ACC112 (cell line): ENCODE measurements around the gene CAMKK2.
"Not testable (repeated sequence)": the region's sequence is repeated elsewhere in the genome, so short reads cannot be mapped to it uniquely, and the experiment has no call there.

Experiments used
- H2AFZ ChIP-seq: fragments of 200-600 bp; sonication (generic); one replicate; pipeline ENCODE4 v1.6.0; 2017; ENCODE audit warnings: antibody characterized with exemption, low read length; ENCODE audit not compliant: unreplicated experiment
- H3K27ac ChIP-seq: fragments of 200-600 bp; sonication (generic); 2 replicates; pipeline ENCODE4 v1.5.1; 2014; ENCODE audit warnings: low read depth, mild to moderate bottlenecking, antibody characterized with exemption, low read length, moderate library complexity
- H3K27me3 ChIP-seq: fragments of 200-600 bp; sonication (generic); 2 replicates; pipeline ENCODE4 v1.6.1; 2014; ENCODE audit warnings: mild to moderate bottlenecking, antibody characterized with exemption, low read length, moderate library complexity, mixed read lengths; ENCODE audit not compliant: insufficient read depth
- H3K36me3 ChIP-seq: fragments of 200-600 bp; sonication (generic); 2 replicates; pipeline ENCODE4 v1.6.1; 2016; ENCODE audit warnings: mild to moderate bottlenecking, antibody characterized with exemption, low read length, moderate library complexity, mixed read lengths; ENCODE audit not compliant: insufficient read depth
- H3K4me1 ChIP-seq: fragments of 200-600 bp; sonication (generic); one replicate; pipeline ENCODE4 v1.6.1; 2016; ENCODE audit warnings: low read length, mixed read lengths; ENCODE audit not compliant: insufficient read depth, unreplicated experiment, control insufficient read depth
- H3K4me3 ChIP-seq: fragments of 200-600 bp; sonication (generic); 2 replicates; pipeline ENCODE4 v1.5.1; 2014; ENCODE audit warnings: mild to moderate bottlenecking, low read depth, low read length
- H3K79me2 ChIP-seq: fragments of 200-600 bp; sonication (generic); one replicate; pipeline ENCODE4 v1.6.0; 2016; ENCODE audit warnings: low read length; ENCODE audit not compliant: control insufficient read depth, unreplicated experiment, insufficient read depth

Gene CAMKK2

DNA sequence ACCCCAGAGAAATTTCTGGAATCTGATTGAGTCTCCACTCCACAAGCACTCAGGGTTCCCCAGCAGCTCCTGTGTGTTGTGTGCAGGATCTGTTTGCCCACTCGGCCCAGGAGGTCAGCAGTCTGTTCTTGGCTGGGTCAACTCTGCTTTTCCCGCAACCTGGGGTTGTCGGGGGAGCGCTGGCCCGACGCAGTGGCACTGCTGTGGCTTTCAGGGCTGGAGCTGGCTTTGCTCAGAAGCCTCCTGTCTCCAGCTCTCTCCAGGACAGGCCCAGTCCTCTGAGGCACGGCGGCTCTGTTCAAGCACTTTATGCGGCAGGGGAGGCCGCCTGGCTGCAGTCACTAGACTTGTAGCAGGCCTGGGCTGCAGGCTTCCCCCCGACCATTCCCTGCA, 62.9 kb downstream of the CAMKK2 start:
- no peak overlapping the region for H3K27ac ChIP-seq
- no peaks in the 10 kb centered on the region for H3K4me1 ChIP-seq
- H2AFZ ChIP-seq = no peak overlapping the region
- no peaks in the 10 kb centered on the region for H3K27me3 ChIP-seq
- no peaks in the 10 kb centered on the region for H3K36me3 ChIP-seq
- H3K4me3 ChIP-seq = no peak overlapping the region
- no peaks in the 10 kb centered on the region for H3K79me2 ChIP-seq

DNA sequence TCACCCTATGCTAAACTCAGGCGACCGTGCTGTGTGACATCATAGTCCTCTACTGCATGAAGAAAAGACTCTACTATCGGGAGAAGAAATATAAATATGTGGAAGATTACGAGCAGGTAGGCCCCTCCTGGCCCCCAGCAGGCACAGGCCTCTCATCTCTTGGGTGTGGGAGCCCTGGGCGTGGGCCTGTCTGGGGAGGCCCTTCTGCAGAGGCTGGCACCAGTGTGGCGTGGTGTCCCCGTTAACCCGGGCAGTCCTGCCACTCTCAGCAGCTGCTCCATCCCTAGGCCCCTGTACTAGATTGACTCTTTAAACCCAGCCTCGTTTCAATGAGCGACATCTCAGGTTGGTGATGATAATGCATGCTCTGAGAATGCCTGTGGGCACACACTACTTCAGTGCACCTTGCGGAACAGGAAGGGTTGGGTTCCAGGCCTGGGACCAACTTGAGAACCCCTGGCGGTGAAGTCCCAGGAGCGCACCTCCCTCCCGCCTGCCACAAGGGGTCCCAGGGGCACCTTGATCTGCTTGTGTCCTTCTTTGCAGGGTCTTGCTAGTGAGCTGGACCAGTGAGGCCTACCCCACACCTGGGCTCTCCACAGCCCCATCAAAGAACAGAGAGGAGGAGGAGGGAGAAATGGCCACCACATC, 63.4 kb downstream of the CAMKK2 start:
- Histone ChIP-seq H3K27ac (no peak overlapping the region), H3K27me3 (no peaks in the 10 kb centered on the region), H3K4me1 (no peaks in the 10 kb centered on the region), H2AFZ (no peak overlapping the region), H3K79me2 (no peaks in the 10 kb centered on the region), H3K4me3 (no peak overlapping the region), H3K36me3 (no peaks in the 10 kb centered on the region)

DNA sequence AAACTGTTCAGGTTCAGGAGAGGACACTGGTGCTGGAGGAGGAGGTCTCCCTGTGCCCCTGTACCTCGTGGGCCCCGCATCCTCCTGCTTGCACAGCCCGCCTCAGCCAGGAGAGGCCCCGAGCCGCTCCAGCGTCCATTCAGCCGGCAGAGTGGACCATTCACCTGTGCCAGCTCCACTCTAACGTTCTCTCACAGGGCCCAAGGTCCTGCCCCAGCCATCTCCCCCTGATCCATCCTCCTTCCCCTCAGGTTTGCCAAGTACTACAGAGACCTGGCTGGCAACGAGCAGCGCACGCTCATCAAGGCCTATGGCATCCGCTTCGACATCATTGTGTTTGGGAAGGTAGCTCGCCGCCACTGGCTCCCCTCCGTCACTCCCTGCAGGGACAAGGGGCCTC, 64.3 kb downstream of the CAMKK2 start:
- H3K36me3 ChIP-seq = no peaks in the 10 kb centered on the region
- H3K79me2 ChIP-seq = no peaks in the 10 kb centered on the region
- no peak overlapping the region for H2AFZ ChIP-seq
- H3K4me1 ChIP-seq = no peaks in the 10 kb centered on the region
- no peaks in the 10 kb centered on the region for H3K27me3 ChIP-seq
- no peak overlapping the region for H3K27ac ChIP-seq
- H3K4me3 ChIP-seq = no peak overlapping the region

DNA sequence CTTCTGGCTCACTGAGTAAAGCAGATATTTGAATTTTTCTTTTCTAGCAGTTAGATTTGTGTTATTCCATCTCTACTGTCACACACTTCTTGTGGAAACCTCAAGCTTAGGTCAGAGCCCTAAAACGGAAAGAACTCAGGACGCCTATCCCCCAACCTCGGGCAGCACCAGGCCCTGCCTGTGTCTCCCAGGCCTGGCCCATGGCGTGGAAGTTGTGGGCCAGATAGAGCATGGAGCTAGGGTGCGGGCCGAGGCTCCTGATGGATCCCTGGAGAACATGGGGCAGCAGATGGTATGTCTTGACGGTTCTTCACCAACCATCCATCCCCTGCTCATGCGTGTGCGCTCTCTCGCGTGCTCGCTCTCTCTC, 66.0 kb downstream of the CAMKK2 start:
- Histone ChIP-seq H3K4me3 (no peak overlapping the region), H3K27me3 (no peaks in the 10 kb centered on the region), H3K79me2 (no peaks in the 10 kb centered on the region), H3K4me1 (no peaks in the 10 kb centered on the region), H3K36me3 (no peaks in the 10 kb centered on the region), H3K27ac (no peak overlapping the region), H2AFZ (no peak overlapping the region)

GRCh38 chr12:121229826-121230537, 66.5 kb downstream of the CAMKK2 start:
- H3K36me3 ChIP-seq, H3K27me3 ChIP-seq, H2AFZ ChIP-seq, H3K4me3 ChIP-seq, H3K4me1 ChIP-seq, H3K79me2 ChIP-seq, H3K27ac ChIP-seq: not testable (repeated sequence)

- Histone ChIP-seq H3K4me1 (no peaks in the 10 kb centered on the region), H3K36me3 (no peaks in the 10 kb centered on the region)
These were observed 67.4 kb downstream of the CAMKK2 start for GRCh38 chr12:121228919-121229665.

DNA sequence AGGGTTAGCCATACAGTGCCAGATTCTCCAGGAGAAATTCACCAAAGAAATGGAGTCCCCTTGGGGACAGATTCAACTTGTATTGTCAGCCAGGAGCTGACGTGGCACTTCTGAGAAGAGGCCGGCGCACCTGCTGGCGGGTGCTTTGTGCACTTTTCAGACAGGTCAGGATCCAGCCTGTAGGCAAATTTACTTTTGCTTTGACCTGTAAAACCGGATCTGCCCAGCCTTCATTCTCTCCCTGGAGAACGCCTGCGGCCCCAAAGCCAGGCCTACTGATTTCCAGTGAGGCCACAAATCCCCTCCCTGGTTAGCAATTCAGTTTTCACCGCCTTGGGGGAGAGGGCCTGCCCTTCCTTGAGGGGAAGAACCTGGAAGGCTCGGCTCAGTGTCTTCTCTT, 69.2 kb downstream of the CAMKK2 start:
- no peak overlapping the region for H2AFZ ChIP-seq
- H3K27me3 ChIP-seq = no peaks in the 10 kb centered on the region
- H3K4me3 ChIP-seq = no peak overlapping the region
- no peak overlapping the region for H3K27ac ChIP-seq
- no peaks in the 10 kb centered on the region for H3K4me1 ChIP-seq
- H3K79me2 ChIP-seq = no peaks in the 10 kb centered on the region
- H3K36me3 ChIP-seq = no peaks in the 10 kb centered on the region

More at GRCh38 chr12:121228919-121229665, 67.4 kb downstream of the CAMKK2 start:
- Histone ChIP-seq H3K27me3 (no peaks in the 10 kb centered on the region), H3K4me3 (no peak overlapping the region), H3K27ac (no peak overlapping the region), H3K79me2 (no peaks in the 10 kb centered on the region), H2AFZ (no peak overlapping the region)

- H3K4me3 ChIP-seq, H3K36me3 ChIP-seq, H3K27ac ChIP-seq, H3K4me1 ChIP-seq, H2AFZ ChIP-seq, H3K27me3 ChIP-seq, H3K79me2 ChIP-seq: not testable (repeated sequence)
These were observed 69.6 kb downstream of the CAMKK2 start for GRCh38 chr12:121226871-121227270.

- H3K36me3 ChIP-seq = no peaks in the 10 kb centered on the region
These were observed 70.1 kb downstream of the CAMKK2 start for GRCh38 chr12:121226399-121226798.

DNA sequence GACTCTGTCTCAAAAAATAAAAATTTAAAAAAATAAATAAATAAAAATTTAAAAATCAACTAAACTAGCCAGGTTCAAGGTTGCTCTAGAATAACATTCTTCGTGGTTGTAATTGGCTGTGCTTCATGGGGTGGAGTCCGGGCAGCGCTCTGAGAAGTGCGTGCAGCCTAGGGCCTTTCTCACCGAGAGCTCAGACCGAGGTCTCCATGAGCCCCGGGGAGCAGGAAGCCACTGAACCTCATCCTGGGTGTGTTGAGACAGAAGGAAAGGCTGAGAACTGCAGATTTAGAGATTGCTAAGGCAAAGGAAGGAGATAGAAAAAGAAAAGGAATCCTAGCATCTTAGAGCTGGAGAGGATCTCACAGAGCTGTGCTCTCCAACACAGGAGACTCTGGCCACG, 71.9 kb downstream of the CAMKK2 start:
- Histone ChIP-seq H3K27me3 (no peaks in the 10 kb centered on the region), H3K4me1 (no peaks in the 10 kb centered on the region), H2AFZ (no peak overlapping the region), H3K27ac (no peak overlapping the region), H3K79me2 (no peaks in the 10 kb centered on the region), H3K36me3 (no peaks in the 10 kb centered on the region), H3K4me3 (no peak overlapping the region)

More at GRCh38 chr12:121226399-121226798, 70.1 kb downstream of the CAMKK2 start:
- no peaks in the 10 kb centered on the region for H3K27me3 ChIP-seq
- H3K79me2 ChIP-seq = no peaks in the 10 kb centered on the region
- no peak overlapping the region for H3K27ac ChIP-seq
- no peak overlapping the region for H3K4me3 ChIP-seq
- no peaks in the 10 kb centered on the region for H3K4me1 ChIP-seq
- H2AFZ ChIP-seq = no peak overlapping the region
